ENCODE measurements around the gene FTCD. TPM values are rescaled to one million over a fixed set of nuclear protein-coding genes. Genes with fewer than 3 reads are reported as not detected.

Gene FTCD
- total and polyA plus RNA-seq, 10 donors, result 0.35 to 2.8 (median 0.81) TPM; not detected in 5

GRCh38 chr21:46091631-46092025 is 63.8 kb downstream of the FTCD start:
- 84 to 94% (median 90%) methylated on average over 8 of the region's 8 CpGs for WGBS, 5 donors
- DNase-seq, result no peak
- Histone ChIP-seq H3K9me3 (peaks cover 0 to 28% (median 24%) of the 10 kb centered on the region in 8 donors), H3K27ac (peak overlapping the region in 6 of 8 donors; percentile 7 to 71 (median 59)), H3K4me1 (peaks cover 0 to 10% (median 0%) of the 10 kb centered on the region in 6 donors), H3K36me3 (no peaks in the 10 kb centered on the region), H3K27me3 (replicated peaks in 1 of 7) (peaks cover 0 to 6% (median 0%) of the 10 kb centered on the region in 7 donors), H3K4me3 (no peak overlapping the region)
- no peak for TF ChIP-seq CTCF (IDR thresholded peaks at IDR 0.05 in 8 of 11, conservative IDR thresholded peaks at IDR 0.05 in 3 of 11)
- no peak for TF ChIP-seq POLR2AphosphoS5 (IDR thresholded peaks at IDR 0.05)
- TF ChIP-seq POLR2A (IDR thresholded peaks at IDR 0.05), result no peak
- intact Hi-C loops (cut with DNase I; ENCODE audit: low total_unique reads), result no loop called here

GRCh38 chr21:46091118-46091517 is 64.3 kb downstream of the FTCD start:
- H3K27ac ChIP-seq, result no peak overlapping the region
- peaks cover 0 to 33% (median 27%) of the 10 kb centered on the region in 8 donors for H3K9me3 ChIP-seq
- peaks cover 0 to 10% (median 0%) of the 10 kb centered on the region in 6 donors for H3K4me1 ChIP-seq
- H3K36me3 ChIP-seq, result no peaks in the 10 kb centered on the region
- no peak overlapping the region for H3K4me3 ChIP-seq
- intact Hi-C loops (cut with DNase I; ENCODE audit: low total_unique reads), result no loop called here
- TF ChIP-seq POLR2A (IDR thresholded peaks at IDR 0.05) (no peak), CTCF (IDR thresholded peaks at IDR 0.05 in 8 of 11, conservative IDR thresholded peaks at IDR 0.05 in 3 of 11) (no peak), POLR2AphosphoS5 (IDR thresholded peaks at IDR 0.05) (no peak)
- no peak for DNase-seq
- WGBS, 5 donors, result 77 to 88% (median 83%) methylated on average over 4 of the region's 4 CpGs
- H3K27me3 ChIP-seq (replicated peaks in 1 of 7), result peaks cover 0 to under 1% (median 0%) of the 10 kb centered on the region in 7 donors

- 79 to 98% (median 83%) methylated on average over 5 of the region's 5 CpGs for whole genome bisulfite sequencing, 5 donors
- intact Hi-C loops (cut with DNase I; ENCODE audit: low total_unique reads), result no loop called here
- no peak for DNase-seq
- TF ChIP-seq POLR2A (IDR thresholded peaks at IDR 0.05) (no peak), CTCF (IDR thresholded peaks at IDR 0.05 in 8 of 11, conservative IDR thresholded peaks at IDR 0.05 in 3 of 11) (no peak), POLR2AphosphoS5 (IDR thresholded peaks at IDR 0.05) (no peak)
- Histone ChIP-seq H3K36me3 (no peaks in the 10 kb centered on the region), H3K27me3 (replicated peaks in 1 of 7) (peaks cover 0 to 4% (median 0%) of the 10 kb centered on the region in 7 donors), H3K4me1 (no peaks in the 10 kb centered on the region), H3K9me3 (peaks cover 0 to 38% (median 29%) of the 10 kb centered on the region in 8 donors), H3K4me3 (no peak overlapping the region), H3K27ac (no peak overlapping the region)
Observed at GRCh38 chr21:46089285-46089684, 66.1 kb downstream of the FTCD start.

GRCh38 chr21:46088189-46088588 is 67.2 kb downstream of the FTCD start:
- H3K4me3 ChIP-seq, result no peak overlapping the region
- H3K9me3 ChIP-seq, result peaks cover 0 to 38% (median 29%) of the 10 kb centered on the region in 8 donors
- TF ChIP-seq POLR2AphosphoS5 (IDR thresholded peaks at IDR 0.05) (no peak), CTCF (IDR thresholded peaks at IDR 0.05 in 8 of 11, conservative IDR thresholded peaks at IDR 0.05 in 3 of 11) (no peak), POLR2A (IDR thresholded peaks at IDR 0.05) (no peak)
- 90 to 96% (median 94%) methylated on average over 2 of the region's 2 CpGs for WGBS, 5 donors
- intact Hi-C loops (cut with DNase I; ENCODE audit: low total_unique reads), result no loop called here
- H3K27me3 ChIP-seq (replicated peaks in 1 of 7), result peaks cover 0 to 15% (median 0%) of the 10 kb centered on the region in 7 donors
- no peak for DNase-seq
- no peak overlapping the region for H3K27ac ChIP-seq
- H3K4me1 ChIP-seq, result peaks cover 0 to 3% (median 0%) of the 10 kb centered on the region in 6 donors
- no peaks in the 10 kb centered on the region for H3K36me3 ChIP-seq
